ENCODE results near the gene LMAN1.

DNA sequence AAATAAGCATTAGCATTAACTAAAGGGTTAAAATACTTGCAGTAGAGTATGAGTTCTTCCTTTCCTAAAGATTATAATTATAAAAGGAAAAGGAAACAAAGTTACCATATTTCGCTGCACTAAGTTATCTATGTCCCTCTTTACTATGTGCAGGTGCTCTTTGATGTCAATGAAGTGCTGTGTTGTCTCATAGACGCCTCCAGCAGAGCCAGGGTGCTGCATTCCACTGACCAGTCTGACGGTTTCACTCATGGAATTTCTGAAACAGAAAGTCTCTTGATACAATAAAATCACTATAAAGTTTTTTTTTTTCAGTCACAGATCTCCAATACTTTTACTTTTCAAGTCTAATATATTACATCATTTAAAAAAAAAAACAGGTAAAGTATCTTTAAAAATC is 26.1 kb downstream of the LMAN1 start:
- TF ChIP-seq, protein P1, sequence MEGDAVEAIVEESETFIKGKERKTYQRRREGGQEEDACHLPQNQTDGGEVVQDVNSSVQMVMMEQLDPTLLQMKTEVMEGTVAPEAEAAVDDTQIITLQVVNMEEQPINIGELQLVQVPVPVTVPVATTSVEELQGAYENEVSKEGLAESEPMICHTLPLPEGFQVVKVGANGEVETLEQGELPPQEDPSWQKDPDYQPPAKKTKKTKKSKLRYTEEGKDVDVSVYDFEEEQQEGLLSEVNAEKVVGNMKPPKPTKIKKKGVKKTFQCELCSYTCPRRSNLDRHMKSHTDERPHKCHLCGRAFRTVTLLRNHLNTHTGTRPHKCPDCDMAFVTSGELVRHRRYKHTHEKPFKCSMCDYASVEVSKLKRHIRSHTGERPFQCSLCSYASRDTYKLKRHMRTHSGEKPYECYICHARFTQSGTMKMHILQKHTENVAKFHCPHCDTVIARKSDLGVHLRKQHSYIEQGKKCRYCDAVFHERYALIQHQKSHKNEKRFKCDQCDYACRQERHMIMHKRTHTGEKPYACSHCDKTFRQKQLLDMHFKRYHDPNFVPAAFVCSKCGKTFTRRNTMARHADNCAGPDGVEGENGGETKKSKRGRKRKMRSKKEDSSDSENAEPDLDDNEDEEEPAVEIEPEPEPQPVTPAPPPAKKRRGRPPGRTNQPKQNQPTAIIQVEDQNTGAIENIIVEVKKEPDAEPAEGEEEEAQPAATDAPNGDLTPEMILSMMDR (IDR thresholded peaks at IDR 0.05; ENCODE audit: poor library complexity, severe bottlenecking) = no peak
- TF ChIP-seq POLR2AphosphoS5 (IDR thresholded peaks at IDR 0.05) (no peak), SMC3 (conservative IDR thresholded peaks at IDR 0.05; ENCODE audit: poor library complexity) (no peak), EP300 (conservative IDR thresholded peaks at IDR 0.05; ENCODE audit: poor library complexity, severe bottlenecking) (no peak), TAF1 (IDR thresholded peaks at IDR 0.05; ENCODE audit: low read depth) (no peak), MXI1 (conservative IDR thresholded peaks at IDR 0.05; ENCODE audit: poor library complexity, severe bottlenecking) (no peak), EZH2 (IDR thresholded peaks at IDR 0.05; ENCODE audit: borderline replicate concordance, insufficient read depth, low read length, poor library complexity, severe bottlenecking) (no peak), RAD21 (conservative IDR thresholded peaks at IDR 0.05) (no peak)
